Stimulated activated CD8-positive, alpha-beta memory T cell treated with anti-CD3 and anti-CD28 coated beads, Interleukin-15, amount 100 ng/mL, for 48 hours (primary cell): ENCODE results near the gene NPLOC4.

Experiments
- DNase-seq, 2 donors: peaks; one replicate each; pipeline ENCODE4 v3.0.0-alpha.2; 2020; ENCODE audit warnings: low read depth in 2 of 2

The NPLOC4 gene

DNA sequence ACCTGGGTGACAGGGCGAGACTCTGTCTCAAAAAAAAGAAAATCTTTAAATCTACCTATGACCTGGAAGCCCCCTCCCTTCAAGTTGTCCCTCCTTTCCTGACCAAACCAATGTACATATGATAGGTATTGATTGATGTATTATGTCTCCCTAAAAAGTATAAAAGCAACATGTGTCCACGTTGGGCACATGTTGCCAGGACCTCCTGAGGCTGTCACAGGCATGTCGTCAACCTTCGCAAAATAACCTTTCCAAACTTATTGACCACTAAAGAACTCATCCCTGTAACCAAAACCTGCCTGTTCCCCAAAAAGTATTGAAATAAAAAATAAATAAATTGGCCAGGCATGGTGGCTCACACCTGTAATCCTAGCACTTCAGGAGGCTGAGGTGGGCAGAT lies 25.1 kb upstream of the NPLOC4 start:
- DNase-seq, result no peak

GRCh38 chr17:81660441-81660840 lies 23.5 kb upstream of the NPLOC4 start:
- DNase-seq, result no peak

GRCh38 chr17:81659038-81659437 lies 22.1 kb upstream of the NPLOC4 start:
- no peak for DNase-seq

DNA sequence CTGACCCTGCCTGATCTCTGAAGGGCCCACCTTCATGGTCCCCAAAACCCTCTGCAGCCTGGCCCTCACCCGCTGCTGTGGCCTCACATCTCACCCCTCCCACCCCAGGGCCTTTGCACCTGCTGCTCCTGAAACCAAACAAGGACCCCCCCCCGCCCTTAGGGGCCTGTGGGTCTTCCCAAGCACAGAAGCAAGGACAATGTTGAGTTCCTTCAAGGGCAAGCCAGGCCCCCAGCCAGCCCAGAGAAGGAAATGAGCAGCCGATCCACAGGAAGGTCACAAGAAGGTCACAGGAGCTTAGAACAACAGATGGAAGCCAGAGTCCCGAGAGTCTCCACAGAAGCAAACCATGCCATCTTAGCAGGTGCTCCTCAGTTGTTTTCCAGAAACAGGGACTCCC lies 19.9 kb upstream of the NPLOC4 start:
- no peak for DNase-seq

GRCh38 chr17:81656118-81656743 lies 19.3 kb upstream of the NPLOC4 start, which contains the start of gene PDE6G:
TSS of gene PDE6G (minus strand) at chr17:81656542. CDS start at chr17:81653305, 3,237 bp downstream.
- DNase-seq, result no peak

DNA sequence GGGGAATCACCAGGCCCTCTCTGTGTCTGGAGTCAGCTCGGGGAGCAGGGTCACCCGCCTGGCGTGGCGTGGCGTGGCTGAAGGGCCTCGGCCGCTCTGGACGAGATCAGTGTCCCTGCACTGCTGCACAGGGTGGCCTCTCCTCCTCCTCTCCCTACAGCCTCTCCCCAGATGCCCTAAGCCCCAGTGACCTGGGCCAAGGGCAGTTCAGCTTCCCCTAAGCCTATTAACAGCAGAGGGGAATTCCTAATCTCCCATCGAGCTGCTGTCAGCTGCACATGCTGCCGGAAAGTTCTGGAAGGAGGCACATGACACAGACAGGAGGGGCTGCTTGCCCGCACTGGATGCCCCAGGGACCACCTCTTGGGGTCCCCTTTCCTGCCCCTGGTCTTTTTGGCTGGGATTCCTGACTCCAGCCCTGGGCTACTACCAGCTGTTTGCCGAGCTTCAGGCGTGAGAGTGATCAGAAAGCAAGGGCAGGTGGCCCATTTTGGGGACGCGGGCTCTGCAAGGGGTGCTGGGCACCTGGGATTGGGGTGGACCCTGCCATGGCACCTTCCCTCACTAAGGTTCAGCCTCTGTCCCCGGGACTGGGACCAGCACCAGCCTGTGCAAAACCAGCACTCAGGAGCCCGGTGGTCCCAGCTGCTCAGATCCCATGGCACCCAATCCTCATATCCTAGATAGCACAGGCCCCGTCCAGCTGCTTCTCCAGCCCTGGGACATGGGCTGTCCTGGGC lies 18.6 kb upstream of the NPLOC4 start:
- DNase-seq, result no peak

GRCh38 chr17:81652906-81653771 lies 16.2 kb upstream of the NPLOC4 start:
- DNase-seq, result no peak

- no peak for DNase-seq
These were observed 14.8 kb upstream of the NPLOC4 start for GRCh38 chr17:81651692-81652091.

DNA sequence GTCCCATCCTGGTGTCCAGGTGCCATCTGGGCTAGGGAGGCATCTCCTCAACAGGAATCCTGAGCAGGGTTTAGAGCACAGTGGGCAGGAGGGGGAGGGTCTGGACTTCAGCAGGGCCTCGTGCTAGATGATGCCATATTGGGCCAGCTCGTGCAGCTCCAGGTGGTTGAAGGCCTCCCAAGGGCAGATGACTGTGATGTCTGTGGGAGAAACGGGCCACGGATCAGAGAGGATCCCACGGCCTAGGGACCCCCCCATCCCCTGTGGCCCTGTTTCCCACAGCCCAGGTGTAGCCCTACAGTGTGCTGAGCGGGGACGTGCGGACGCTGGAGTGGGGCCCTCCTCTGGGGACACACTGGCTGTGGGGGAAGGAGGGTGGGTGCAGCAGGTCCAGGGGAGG lies 14.0 kb upstream of the NPLOC4 start:
- no peak for DNase-seq

- DNase-seq, result no peak
These were observed 11.8 kb upstream of the NPLOC4 start for GRCh38 chr17:81648707-81649085.

DNA sequence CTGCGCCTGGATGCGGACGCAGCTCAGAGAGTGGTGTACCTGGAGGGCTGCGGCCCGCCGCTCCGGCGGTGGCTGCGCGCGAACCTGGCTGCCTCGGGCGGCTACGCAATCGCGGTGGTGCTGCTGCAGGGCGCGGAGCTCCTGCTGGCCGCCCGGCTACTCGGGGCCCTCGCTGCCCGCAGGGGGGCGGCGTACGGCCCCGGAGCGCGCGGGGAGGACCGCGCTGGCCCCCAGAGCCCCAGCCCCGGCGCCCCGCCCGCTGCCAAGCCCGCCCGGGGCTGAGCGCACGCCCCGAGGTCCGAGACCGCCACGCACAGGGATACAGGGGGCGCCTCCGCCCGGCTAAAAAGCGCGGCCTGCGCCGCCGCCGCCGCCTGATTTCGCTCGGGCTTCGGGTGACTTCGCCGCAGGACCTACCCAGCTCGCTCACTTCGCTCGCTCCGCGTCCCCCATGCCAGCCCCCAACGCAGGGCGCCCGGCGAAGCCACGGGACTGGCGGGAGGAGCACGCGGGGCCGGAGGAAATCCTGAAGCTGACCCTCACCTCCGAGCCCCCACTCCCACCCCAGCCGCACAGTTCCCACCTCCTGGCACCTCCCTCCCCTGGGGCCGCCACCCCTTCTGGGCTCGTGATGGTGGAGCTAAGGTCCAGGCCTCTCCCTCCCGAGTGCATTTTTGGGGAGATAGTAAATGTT lies 11.2 kb upstream of the NPLOC4 start:
- DNase-seq, result no peak

GRCh38 chr17:81647640-81648012 lies 10.7 kb upstream of the NPLOC4 start:
- no peak for DNase-seq

DNA sequence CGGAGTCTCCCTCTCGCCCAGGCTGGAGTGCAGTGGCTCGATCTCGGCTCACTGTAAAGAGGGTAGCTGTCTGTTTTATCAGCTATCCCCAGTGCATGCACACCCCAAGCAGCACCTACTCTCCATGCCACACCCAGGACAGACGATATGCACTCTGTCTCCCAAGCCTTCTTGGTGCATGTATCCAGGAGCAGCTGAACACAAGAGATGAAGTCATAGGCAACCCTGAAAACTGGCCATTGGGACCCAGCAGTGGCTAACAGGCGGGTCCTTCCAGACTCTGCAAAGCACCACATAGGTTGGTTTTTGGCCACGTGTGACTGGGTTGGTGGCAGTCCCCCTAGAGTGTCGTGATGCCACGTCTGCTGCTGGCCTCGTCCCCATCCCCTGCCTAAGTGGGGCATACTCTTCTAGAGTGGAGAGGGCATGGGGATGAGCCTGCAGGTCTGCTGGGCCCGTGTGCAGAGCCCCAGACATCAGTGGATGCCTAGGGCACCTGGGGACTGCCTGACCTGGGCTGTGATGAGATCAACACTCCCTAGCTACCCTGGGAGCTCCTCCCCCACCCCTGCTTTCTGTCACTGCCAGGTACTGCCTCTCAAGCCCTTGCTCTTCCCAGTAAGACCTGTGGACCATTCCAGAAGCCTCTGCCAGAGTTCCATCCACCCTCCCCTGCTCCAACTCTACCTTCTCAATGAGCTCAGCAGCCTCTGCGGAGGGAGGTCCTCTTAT lies 10.1 kb upstream of the NPLOC4 start:
- no peak for DNase-seq

DNA sequence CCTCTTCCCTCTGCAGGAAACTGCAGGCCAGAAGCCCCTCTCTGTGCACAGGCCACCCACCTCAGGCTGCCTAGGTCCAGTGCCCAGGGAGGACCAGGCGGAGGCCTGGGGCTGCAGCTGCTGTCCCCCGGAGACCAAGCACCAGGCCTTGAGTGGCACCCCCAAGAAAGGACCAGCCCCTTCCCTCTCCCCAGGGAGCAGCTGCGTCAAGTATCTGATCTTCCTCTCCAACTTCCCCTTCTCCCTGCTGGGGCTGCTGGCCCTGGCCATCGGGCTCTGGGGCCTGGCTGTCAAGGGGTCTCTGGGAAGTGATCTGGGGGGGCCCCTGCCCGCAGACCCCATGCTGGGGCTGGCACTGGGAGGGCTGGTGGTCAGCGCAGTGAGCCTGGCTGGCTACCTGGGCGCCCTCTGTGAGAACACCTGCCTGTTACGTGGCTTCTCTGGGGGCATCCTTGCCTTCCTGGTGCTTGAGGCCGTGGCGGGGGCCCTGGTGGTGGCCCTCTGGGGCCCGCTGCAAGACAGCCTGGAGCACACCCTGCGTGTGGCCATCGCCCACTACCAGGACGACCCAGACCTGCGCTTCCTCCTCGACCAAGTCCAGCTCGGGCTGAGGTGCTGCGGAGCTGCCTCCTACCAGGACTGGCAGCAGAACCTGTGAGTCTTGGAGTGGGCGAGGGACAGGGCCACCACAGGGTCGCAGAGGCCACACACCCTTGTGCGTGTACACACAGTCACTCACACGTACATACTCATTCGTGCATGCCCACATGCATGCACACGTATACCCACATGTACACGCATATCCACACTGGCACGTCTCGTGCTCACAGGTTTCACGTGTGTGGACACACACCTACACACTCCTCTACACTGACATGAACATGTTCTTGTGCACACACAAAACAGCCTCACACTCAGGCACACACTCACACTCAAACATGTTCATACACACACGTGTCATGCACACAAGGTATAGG lies 8.4 kb upstream of the NPLOC4 start:
- no peak for DNase-seq

DNA sequence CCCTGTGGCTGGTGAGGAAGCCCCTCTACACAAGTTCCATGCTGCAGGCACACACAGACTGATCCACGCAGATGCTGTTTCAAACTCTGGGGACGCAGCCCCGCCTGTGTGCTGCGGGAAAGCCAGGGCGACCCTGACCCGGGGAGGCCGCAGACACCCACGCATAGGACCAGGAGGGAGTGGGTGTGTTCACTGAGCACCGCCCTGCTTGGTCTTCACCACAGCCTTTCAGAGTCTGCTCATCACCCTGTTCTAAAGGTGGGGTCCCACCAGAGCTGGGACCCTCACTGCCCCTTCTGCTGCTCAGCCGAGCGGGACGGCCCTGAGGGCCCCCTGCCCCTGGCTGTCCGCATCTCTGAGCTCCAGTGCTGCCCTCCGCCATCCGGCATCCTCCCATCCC lies 7.6 kb upstream of the NPLOC4 start:
- no peak for DNase-seq

DNA sequence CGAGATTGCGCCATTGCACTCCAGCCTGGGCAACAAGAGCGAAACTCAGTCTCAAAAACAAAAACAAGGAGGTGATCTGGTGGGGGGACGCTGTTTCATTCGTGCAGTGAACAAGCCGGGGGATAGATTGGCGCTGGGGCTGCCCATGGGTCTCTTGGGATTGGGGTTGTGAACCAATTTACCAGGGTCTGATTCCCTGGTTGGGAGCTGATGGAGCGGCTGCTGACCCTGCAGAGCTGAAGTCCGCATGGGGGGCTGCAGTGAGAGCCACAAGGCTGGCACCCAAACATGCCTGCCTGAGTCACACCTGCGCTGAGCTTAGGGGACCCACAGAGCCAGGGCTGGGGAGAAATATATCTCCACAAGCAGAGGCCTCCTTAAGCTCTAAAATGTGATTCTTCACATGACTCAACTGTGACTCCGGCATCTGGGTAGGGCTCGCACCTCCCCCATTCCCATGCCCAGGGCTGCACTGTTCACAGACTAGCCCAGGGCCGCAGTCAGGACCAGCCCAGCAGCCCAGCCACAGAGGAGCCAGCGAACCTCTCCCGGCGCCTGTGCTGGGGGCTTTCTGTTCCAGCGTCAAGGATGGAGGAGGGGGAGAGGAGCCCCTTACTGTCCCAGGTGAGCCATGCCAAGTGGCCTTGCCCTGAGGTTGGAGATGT lies 5.0 kb upstream of the NPLOC4 start:
- DNase-seq, result no peak

DNA sequence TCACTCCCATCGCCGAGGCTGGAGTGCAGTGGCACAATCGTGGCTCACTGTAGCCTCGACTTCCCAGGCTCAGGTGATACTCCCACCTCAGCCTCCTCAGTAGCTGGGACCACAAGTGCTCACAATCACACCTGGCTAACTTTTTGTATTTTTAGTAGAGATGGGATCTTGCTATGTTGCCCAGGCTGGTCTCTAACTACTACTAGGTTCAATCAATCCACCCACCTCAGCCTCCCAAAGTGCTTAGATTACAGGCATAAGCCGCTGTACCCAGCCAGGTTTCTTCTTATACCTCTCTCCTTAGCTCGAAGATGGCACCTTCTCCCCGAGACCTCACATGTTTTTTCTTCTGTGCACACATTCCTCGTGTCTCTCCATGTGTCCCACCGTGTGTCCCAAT lies 3.1 kb upstream of the NPLOC4 start:
- DNase-seq, result no peak

DNA sequence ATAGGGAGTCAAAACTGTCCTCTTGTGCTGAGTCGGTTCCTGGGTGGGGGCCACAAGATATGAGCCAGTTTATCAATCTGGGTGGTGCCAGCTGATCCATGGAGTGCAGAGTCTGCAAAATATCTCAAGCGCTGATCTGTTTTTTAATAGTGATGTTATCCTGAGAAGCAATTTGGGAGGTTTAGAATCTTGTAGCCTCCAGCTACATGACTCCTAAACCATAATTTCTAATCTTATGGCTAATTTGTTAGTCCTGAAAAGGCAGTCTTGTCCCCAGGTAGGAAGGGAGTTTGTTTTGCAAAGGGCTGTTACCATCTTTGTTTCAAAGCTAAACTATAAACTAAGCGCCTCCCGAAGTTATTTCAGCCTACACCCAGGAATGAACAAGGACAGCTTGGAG lies 1.8 kb upstream of the NPLOC4 start:
- no peak for DNase-seq

DNA sequence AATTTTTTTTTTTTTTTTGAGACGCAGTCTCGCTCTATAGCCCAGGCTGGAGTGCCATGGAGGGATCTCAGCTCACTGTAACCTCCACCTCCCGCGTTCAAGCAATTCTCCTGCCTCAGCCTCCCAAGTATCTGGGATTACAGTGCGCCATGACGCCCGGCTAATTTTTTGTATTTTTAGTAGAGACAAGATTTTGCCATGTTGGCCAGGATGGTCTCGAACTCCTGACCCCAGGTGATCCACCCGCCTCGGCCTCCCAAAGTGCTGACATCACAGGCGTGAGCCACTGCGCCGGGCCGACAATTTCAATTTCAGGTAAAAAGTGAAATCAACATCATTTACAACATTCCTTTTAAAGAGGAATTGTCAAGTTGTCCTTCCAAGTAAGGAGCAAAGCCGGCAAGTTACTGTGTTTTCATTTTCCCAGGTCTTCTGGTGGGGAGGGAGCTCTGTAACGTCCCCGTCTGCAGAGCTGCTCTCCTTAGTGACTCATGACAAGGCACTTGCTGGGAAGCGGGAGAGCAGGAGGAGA lies 873 bp downstream of the NPLOC4 start:
- DNase-seq, result no peak
